Panc1 (cell line): ENCODE data around the gene GUCY1A1. TPM values are rescaled to one million over a fixed set of nuclear protein-coding genes. Genes with fewer than 3 reads are reported as not detected.

ENCODE experiments used
- ATAC-seq: fragments of 200-7000 bp; cut with Tn5 transposase; 2 replicates; pipeline ENCODE4 v1.9.1; 2020; ENCODE audit warnings: mild to moderate bottlenecking, moderate library complexity
- BruUV-seq: library from RNA; stranded (reverse); fragments of 400-500 nt; replicated peaks from 2 replicates; lab custom pipeline; 2021; lab: Mats Ljungman, UMichigan
- CTCF ChIA-PET: fragments of 300-600 bp; sonication (Branson Sonifier 250); formaldehyde crosslinking; loops from one replicate; lab custom pipeline; 2022; ENCODE audit warnings: antibody characterized with exemption; lab: Charles Lee
- POLR2A ChIA-PET: fragments of 300-600 bp; sonication (Branson Sonifier 250); formaldehyde crosslinking; loops from one replicate; lab custom pipeline; 2022; ENCODE audit warnings: antibody characterized with exemption; lab: Charles Lee
- DNase-seq: peaks from one replicate; pipeline ENCODE4 v3.0.0-alpha.2; 2010; ENCODE audit warnings: low read depth, low spot score
- H3K27ac ChIP-seq: 2 replicates; pipeline ENCODE4 v1.5.1; 2011; ENCODE audit warnings: mild to moderate bottlenecking, low read length, inconsistent platforms
- H3K27me3 ChIP-seq: fragments of 200-500 bp; sonication (Bioruptor generic); 2 replicates; pipeline ENCODE4 v1.6.0; 2014; ENCODE audit warnings: low read length, inconsistent platforms; ENCODE audit not compliant: control insufficient read depth, insufficient read depth
- H3K36me3 ChIP-seq: fragments of 200-500 bp; sonication (Bioruptor generic); 2 replicates; pipeline ENCODE4 v1.5.1; 2014; ENCODE audit warnings: inconsistent platforms, mild to moderate bottlenecking, low read length, moderate library complexity; ENCODE audit not compliant: control insufficient read depth, insufficient read depth
- H3K4me1 ChIP-seq: 2 replicates; pipeline ENCODE4 v1.5.1; 2011; ENCODE audit warnings: inconsistent platforms, mild to moderate bottlenecking, low read length, moderate library complexity; ENCODE audit not compliant: control insufficient read depth, insufficient read depth
- H3K4me3 ChIP-seq, 2 experiments: 2 replicates each; pipeline ENCODE4 v1.5.1; 2011 to 2012; ENCODE audit warnings: low read depth in 2 of 2, low read length in 2 of 2, mild to moderate bottlenecking in 2 of 2, inconsistent platforms in 1 of 2, moderate library complexity in 1 of 2
- H3K9me3 ChIP-seq: fragments of 200-500 bp; sonication (Bioruptor generic); 2 replicates; pipeline ENCODE4 v1.5.1; 2014; ENCODE audit warnings: low read depth, mild to moderate bottlenecking, inconsistent platforms, low read length, moderate library complexity; ENCODE audit not compliant: control insufficient read depth, insufficient read depth
- POLR2AphosphoS5 ChIP-seq: IDR thresholded peaks from 2 replicates; pipeline ENCODE4 v1.6.1; 2012; ENCODE audit warnings: mild to moderate bottlenecking, low read depth, low read length, moderate library complexity
- SIN3A ChIP-seq: IDR thresholded peaks from 2 replicates; pipeline ENCODE4 v1.6.1; 2012; ENCODE audit warnings: low read depth, mild to moderate bottlenecking, low read length, moderate library complexity, borderline replicate concordance; ENCODE audit not compliant: insufficient read depth
- TCF7L2 ChIP-seq: IDR thresholded peaks from 2 replicates; pipeline ENCODE4 v1.6.1; 2011; ENCODE audit warnings: mild to moderate bottlenecking, low read depth, low read length, inconsistent platforms
- in situ Hi-C: cut with HindIII; loops from 2 replicates; pipeline ENCODE4 v1.10.0; 2016; ENCODE audit warnings: low sequenced_read_pairs, low pct_unique_long_range_greater_than_20kb
- intact Hi-C: fragments of 100-400 bp; cut with micrococcal nuclease; formaldehyde crosslinking; loops from one replicate; pipeline ENCODE4 v1.10.0; 2022; ENCODE audit not compliant: unreplicated experiment
- total RNA-seq: library from RNA; stranded (reverse); gene quantifications from one replicate; pipeline ENCODE4 v1.2.1, GENCODE V29; 2021; ENCODE audit not compliant: unreplicated experiment
- TF ChIP-seq, protein P1 (sequence below), 2 experiments: IDR thresholded peaks; 2 replicates each; pipeline ENCODE4 v1.6.1; 2011 to 2012; ENCODE audit warnings: low read depth in 2 of 2, control low read depth in 1 of 2, low read length in 1 of 2, mild to moderate bottlenecking in 1 of 2, moderate library complexity in 1 of 2; ENCODE audit not compliant: insufficient read depth in 1 of 2
- TF ChIP-seq, protein P2 (sequence below): fragments of 450-650 bp; IDR thresholded peaks from 2 replicates; pipeline ENCODE4 v1.5.1; 2017; ENCODE audit warnings: mild to moderate bottlenecking

GUCY1A1 gene
- total RNA-seq, 1 experiment from 2014 or later: 0.57 TPM

DNA sequence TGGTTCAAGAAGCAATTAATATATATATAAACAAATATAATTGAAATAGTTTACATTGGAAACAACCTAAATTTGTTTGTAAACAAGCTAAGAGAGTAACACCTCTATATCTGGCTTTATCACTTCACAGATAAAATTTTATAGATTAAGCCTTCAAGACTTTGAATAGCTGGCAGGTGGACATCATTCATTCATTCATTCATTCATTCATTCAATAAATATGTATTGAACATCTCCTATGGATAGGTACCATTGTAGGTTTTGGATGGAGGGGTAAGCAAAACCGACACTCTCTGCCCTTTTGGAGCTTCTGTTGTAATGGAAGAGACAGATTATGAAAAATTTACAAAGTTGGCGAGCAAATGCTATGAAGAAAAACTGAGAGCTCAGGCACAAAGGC is 35.2 kb downstream of the GUCY1A1 start:
- Histone ChIP-seq H3K36me3 (no peaks in the 10 kb centered on the region), H3K27ac (no peak overlapping the region), H3K4me1 (no peaks in the 10 kb centered on the region), H3K4me3 (no peak overlapping the region), H3K9me3 (no peaks in the 10 kb centered on the region), H3K27me3 (no peaks in the 10 kb centered on the region)
- in situ Hi-C loops: no loop called here
- ATAC-seq (no peak), DNase-seq (no peak)
- TF ChIP-seq TCF7L2 (no peak), POLR2AphosphoS5 (no peak), SIN3A (no peak)
- TF ChIP-seq, protein P1, sequence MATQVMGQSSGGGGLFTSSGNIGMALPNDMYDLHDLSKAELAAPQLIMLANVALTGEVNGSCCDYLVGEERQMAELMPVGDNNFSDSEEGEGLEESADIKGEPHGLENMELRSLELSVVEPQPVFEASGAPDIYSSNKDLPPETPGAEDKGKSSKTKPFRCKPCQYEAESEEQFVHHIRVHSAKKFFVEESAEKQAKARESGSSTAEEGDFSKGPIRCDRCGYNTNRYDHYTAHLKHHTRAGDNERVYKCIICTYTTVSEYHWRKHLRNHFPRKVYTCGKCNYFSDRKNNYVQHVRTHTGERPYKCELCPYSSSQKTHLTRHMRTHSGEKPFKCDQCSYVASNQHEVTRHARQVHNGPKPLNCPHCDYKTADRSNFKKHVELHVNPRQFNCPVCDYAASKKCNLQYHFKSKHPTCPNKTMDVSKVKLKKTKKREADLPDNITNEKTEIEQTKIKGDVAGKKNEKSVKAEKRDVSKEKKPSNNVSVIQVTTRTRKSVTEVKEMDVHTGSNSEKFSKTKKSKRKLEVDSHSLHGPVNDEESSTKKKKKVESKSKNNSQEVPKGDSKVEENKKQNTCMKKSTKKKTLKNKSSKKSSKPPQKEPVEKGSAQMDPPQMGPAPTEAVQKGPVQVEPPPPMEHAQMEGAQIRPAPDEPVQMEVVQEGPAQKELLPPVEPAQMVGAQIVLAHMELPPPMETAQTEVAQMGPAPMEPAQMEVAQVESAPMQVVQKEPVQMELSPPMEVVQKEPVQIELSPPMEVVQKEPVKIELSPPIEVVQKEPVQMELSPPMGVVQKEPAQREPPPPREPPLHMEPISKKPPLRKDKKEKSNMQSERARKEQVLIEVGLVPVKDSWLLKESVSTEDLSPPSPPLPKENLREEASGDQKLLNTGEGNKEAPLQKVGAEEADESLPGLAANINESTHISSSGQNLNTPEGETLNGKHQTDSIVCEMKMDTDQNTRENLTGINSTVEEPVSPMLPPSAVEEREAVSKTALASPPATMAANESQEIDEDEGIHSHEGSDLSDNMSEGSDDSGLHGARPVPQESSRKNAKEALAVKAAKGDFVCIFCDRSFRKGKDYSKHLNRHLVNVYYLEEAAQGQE (IDR thresholded peaks at IDR 0.05; ENCODE audit: insufficient read depth in 1 of 2, low read depth in 2 of 2, low read length in 1 of 2): no peak
- CTCF ChIA-PET: no interaction called here
- no TSS peak for BruUV-seq
- intact Hi-C loops: no loop called here
- POLR2A ChIA-PET: no interaction called here

DNA sequence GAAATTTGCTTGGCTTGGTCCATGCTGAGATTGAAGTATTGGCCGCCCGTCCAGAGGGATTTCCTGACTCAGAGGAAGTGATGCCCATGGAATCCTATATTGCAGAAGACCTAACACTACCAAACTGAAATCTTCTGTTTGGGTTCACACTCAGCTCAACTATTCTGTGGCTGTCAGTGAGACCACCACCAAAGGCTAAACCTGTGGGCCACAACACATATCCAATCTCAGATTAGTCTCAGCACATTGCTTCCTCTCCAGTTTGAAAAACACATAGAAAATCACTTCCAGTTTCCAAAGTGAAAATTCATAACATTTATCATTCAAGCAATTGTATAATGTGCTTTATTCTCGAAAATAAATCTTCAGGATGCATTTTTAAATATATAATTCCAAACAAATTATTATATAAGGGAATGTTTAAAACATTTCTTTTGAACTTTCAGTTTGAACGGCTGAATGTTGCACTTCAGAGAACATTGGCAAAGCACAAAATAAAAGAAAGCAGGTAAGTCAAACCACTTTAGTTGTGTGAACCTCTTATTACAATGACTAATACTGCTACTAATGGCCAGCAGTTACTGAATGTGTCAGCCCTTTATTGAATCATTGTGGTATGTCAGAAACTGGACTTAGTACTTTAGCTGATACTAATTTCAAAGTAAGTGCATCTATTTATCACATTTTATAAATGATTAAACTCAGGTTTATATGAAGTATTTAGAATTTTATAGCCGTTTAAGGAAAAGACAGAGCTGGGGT is 37.0 kb downstream of the GUCY1A1 start:
- Histone ChIP-seq H3K4me1 (no peaks in the 10 kb centered on the region), H3K4me3 (no peak overlapping the region), H3K27me3 (no peaks in the 10 kb centered on the region), H3K9me3 (no peaks in the 10 kb centered on the region), H3K36me3 (no peaks in the 10 kb centered on the region), H3K27ac (no peak overlapping the region)
- BruUV-seq: no TSS peak
- ChIA-PET CTCF (no interaction called here), POLR2A (no interaction called here)
- ATAC-seq: no peak
- no peak for DNase-seq
- no peak for TF ChIP-seq SIN3A
- no peak for TF ChIP-seq POLR2AphosphoS5
- TF ChIP-seq TCF7L2: no peak
- TF ChIP-seq, protein P2, sequence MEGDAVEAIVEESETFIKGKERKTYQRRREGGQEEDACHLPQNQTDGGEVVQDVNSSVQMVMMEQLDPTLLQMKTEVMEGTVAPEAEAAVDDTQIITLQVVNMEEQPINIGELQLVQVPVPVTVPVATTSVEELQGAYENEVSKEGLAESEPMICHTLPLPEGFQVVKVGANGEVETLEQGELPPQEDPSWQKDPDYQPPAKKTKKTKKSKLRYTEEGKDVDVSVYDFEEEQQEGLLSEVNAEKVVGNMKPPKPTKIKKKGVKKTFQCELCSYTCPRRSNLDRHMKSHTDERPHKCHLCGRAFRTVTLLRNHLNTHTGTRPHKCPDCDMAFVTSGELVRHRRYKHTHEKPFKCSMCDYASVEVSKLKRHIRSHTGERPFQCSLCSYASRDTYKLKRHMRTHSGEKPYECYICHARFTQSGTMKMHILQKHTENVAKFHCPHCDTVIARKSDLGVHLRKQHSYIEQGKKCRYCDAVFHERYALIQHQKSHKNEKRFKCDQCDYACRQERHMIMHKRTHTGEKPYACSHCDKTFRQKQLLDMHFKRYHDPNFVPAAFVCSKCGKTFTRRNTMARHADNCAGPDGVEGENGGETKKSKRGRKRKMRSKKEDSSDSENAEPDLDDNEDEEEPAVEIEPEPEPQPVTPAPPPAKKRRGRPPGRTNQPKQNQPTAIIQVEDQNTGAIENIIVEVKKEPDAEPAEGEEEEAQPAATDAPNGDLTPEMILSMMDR: no peak
- TF ChIP-seq, protein P1 (IDR thresholded peaks at IDR 0.05; ENCODE audit: insufficient read depth in 1 of 2, low read depth in 2 of 2, low read length in 1 of 2): no peak
- in situ Hi-C loops: no loop called here
- intact Hi-C loops: no loop called here
